ENCODE data around the gene CREB3L2.

DNA sequence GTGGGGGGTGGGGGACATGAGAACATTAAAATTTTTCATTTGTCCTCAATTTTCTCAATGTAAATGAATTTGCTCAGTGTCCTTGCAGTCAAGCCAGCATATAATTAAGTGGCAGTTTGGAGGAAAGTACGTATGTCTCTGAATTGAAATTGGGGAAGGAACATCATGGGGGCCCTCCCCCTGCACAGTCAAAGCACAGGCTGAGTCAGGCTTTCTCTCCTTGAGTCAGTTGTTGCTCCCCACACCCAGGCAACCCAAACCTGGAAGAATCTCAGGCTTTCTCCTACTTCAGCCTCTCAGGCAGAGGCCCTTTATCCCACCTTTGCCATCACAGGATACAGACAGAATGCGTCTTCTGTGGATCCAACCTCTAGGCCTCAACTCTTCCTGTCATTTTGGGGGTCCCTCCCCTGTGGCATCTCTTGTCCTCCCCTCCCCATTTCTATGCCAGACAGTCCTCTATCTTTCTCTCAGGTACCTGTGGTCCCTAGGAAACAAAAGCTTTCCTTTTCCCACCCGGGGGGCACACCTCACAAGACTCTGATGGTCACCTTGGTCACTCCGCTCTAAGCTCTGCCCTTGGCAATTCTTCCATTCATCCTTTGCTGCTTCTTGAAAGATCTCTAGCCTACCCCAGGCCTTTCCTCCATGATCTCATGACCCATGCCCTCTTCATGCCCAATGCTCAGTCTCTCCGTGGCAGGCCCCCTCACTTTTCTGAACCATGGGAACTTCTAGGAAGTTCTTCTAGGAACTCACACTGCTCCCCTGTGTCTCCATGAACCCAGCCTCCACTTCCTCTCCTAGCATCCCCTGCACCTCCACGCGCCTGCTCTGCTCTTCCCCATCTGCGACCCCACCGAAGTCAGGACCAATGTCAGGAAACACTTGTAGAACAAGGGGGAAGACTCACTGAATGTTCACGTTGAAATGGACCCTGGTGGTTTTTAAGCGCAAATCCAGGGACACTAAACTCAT lies 40.4 kb downstream of the CREB3L2 start:
- TF ChIP-seq, protein P1, sequence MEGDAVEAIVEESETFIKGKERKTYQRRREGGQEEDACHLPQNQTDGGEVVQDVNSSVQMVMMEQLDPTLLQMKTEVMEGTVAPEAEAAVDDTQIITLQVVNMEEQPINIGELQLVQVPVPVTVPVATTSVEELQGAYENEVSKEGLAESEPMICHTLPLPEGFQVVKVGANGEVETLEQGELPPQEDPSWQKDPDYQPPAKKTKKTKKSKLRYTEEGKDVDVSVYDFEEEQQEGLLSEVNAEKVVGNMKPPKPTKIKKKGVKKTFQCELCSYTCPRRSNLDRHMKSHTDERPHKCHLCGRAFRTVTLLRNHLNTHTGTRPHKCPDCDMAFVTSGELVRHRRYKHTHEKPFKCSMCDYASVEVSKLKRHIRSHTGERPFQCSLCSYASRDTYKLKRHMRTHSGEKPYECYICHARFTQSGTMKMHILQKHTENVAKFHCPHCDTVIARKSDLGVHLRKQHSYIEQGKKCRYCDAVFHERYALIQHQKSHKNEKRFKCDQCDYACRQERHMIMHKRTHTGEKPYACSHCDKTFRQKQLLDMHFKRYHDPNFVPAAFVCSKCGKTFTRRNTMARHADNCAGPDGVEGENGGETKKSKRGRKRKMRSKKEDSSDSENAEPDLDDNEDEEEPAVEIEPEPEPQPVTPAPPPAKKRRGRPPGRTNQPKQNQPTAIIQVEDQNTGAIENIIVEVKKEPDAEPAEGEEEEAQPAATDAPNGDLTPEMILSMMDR (IDR thresholded peaks at IDR 0.05): no peak
- TF ChIP-seq EZH2 (IDR thresholded peaks at IDR 0.05; ENCODE audit: borderline replicate concordance, insufficient read depth, low read depth, low read length, poor library complexity, severe bottlenecking): no peak

Data from B cell (primary cell).